ENCODE results near the gene MPND. TPM values are rescaled to one million over a fixed set of nuclear protein-coding genes. Genes with fewer than 3 reads are reported as not detected.

Gene MPND
- total and polyA plus RNA-seq, 11 donors, result 8.2 to 23.7 (median 19.0) TPM

DNA sequence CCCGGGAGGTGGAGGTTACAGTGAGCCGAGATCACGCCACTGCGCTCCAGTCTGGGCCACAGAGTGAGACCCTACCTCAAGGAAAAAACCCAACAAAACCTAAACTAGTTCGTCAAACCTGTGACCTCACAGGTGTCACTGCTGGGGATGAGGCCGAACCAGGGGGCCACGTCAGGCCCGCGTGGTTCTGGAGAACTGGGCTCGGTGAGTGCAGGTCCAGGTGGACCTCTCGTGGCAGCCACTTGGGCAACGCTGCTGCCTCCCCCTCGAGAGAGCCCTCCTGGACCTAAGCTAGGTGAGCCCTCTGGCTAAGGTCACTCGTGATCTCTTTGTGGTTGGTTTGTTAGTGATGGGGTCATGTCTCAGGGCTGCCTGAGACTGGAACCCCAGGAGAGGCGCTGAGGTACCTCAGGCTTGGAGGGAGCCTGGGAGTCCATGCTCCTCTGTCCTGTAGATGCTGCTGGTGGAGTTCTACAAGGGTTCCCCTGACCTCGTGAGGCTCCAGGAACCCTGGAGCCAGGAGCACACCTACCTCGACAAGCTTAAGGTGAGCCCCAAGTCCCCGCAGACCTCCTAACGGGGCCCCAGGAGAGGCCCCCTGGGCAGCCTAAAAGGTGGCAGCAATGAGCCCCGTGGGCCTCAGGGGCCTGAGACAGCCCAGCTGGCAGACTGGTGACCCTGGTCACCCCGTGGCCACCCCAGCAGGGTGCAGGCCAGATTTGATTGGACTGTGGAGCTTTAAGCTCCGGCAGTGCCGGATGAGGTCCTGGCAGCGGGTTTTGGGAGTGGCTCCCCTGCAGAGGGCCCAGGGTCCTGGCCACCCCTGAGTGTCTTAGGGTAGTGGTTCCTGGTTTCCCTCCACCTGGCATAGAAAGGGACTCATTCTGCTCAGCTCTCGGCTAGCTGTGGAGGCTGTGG is 15.6 kb downstream of the MPND start:
- Histone ChIP-seq H3K4me3 (no peak overlapping the region), H3K36me3 (peaks cover 0 to 64% (median 48%) of the 10 kb centered on the region in 9 donors), H3K27ac (no peak overlapping the region), H3K9me3 (no peaks in the 10 kb centered on the region), H3K4me1 (no peaks in the 10 kb centered on the region), H3K27me3 (no peaks in the 10 kb centered on the region)
- DNase-seq (peak in 1 of 5 donors; percentile 20), ATAC-seq (no peak)
- TF ChIP-seq POLR2A (IDR thresholded peaks at IDR 0.05), result no peak
- TF ChIP-seq, protein P1, sequence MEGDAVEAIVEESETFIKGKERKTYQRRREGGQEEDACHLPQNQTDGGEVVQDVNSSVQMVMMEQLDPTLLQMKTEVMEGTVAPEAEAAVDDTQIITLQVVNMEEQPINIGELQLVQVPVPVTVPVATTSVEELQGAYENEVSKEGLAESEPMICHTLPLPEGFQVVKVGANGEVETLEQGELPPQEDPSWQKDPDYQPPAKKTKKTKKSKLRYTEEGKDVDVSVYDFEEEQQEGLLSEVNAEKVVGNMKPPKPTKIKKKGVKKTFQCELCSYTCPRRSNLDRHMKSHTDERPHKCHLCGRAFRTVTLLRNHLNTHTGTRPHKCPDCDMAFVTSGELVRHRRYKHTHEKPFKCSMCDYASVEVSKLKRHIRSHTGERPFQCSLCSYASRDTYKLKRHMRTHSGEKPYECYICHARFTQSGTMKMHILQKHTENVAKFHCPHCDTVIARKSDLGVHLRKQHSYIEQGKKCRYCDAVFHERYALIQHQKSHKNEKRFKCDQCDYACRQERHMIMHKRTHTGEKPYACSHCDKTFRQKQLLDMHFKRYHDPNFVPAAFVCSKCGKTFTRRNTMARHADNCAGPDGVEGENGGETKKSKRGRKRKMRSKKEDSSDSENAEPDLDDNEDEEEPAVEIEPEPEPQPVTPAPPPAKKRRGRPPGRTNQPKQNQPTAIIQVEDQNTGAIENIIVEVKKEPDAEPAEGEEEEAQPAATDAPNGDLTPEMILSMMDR (IDR thresholded peaks at IDR 0.05), result no peak
- 84 to 94% (median 91%) methylated on average over 9 to 25 of the region's 25 CpGs for WGBS, 4 donors
- intact Hi-C loops (cut with DNase I), result loop anchor here in 1 of 10 donors (10.0 kb wide), 1 partner anchor 94 kb away; no protein-coding TSS in a partner anchor

DNA sequence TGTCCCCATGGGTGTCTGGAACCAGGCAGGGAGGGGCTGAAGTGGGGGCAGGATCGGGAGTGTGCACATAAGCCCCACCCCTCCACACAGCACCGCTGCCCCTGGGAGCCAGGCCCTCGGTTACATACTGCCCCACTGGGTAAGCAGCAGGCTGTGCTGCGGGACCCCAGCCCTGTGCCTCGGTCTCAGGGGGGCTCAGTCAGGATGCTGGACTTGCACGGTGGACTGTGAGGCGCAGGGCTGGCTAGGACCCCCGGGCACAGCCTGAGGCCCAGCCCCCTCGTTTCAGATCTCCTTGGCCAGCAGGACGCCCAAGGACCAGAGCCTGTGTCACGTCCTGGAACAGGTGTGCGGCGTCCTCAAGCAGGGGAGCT is 16.3 kb downstream of the MPND start:
- Histone ChIP-seq H3K27me3 (no peaks in the 10 kb centered on the region), H3K4me3 (no peak overlapping the region), H3K9me3 (no peaks in the 10 kb centered on the region), H3K27ac (no peak overlapping the region), H3K36me3 (peaks cover 0 to 69% (median 50%) of the 10 kb centered on the region in 9 donors), H3K4me1 (no peaks in the 10 kb centered on the region)
- DNase-seq (no peak), ATAC-seq (peak in 1 of 4 donors; percentile 3)
- TF ChIP-seq POLR2A (IDR thresholded peaks at IDR 0.05), result no peak
- TF ChIP-seq, protein P1 (IDR thresholded peaks at IDR 0.05), result no peak
- 81 to 95% (median 87%) methylated on average over 5 to 13 of the region's 13 CpGs for WGBS, 4 donors
- intact Hi-C loops (cut with DNase I), result loop anchor here in 1 of 10 donors (10.0 kb wide), 1 partner anchor 95 kb away; no protein-coding TSS in a partner anchor

DNA sequence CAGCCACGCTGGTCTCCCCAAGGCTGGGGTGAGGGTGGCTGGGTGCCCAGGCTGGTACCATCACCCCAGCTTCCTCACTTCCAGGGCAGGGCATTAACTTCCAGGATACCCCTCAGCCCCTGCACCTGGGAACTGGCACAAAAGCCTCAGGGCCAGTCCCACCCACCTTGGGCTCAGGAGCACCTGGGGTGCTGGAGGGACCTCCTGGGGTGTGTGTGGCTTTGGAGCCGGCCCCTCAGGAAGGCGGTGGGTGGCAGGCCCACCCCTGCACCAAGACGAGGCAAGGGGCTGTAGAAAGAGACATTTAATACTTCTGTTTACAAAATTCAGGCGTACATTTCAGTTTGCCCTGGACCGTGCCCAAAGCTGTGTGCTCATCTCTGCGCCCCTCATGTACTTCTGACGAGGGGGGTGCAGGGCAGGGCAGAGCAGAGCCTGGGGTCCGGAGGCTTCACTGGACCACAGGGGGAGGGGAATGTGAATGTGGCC is 16.8 kb downstream of the MPND start:
- peaks cover 0 to 73% (median 52%) of the 10 kb centered on the region in 9 donors for H3K36me3 ChIP-seq
- H3K9me3 ChIP-seq, result no peaks in the 10 kb centered on the region
- 86 to 95% (median 88%) methylated on average over 9 of the region's 9 CpGs for WGBS, 4 donors
- ATAC-seq (no peak), DNase-seq (no peak)
- H3K4me1 ChIP-seq, result no peaks in the 10 kb centered on the region
- TF ChIP-seq, protein P1 (IDR thresholded peaks at IDR 0.05), result no peak
- no peak for TF ChIP-seq POLR2A (IDR thresholded peaks at IDR 0.05)
- H3K27ac ChIP-seq, result no peak overlapping the region
- H3K27me3 ChIP-seq, result no peaks in the 10 kb centered on the region
- no peak overlapping the region for H3K4me3 ChIP-seq
- intact Hi-C loops (cut with DNase I), result no loop called here

DNA sequence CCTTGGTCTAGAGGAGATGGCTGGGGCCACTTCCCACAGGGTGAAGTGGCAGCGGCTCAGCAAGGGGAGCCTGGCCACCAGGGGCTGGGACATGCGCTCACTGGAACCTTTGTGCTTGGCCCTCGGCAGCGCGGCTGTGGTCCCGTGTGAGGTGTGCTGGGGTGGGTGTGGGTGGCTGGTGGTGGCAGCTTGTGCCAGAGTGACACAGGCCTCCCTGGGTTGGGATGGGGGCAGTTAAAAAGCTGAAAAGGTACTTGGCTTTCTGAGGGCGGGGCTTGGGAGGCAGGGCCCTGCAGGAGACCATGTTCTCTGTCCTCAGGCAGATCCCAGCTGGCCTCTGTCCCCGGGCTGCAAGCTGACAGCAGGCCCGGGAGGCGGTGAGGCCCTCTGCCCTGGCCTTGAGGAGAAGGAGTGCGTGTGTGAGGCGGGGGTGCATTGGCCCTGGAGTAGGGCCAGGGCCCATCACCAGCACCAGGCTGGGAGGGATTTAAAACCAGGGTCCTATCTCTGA is 17.3 kb downstream of the MPND start:
- Histone ChIP-seq H3K4me1 (no peaks in the 10 kb centered on the region), H3K36me3 (peaks cover 0 to 78% (median 58%) of the 10 kb centered on the region in 9 donors), H3K27ac (no peak overlapping the region), H3K9me3 (no peaks in the 10 kb centered on the region), H3K4me3 (no peak overlapping the region), H3K27me3 (no peaks in the 10 kb centered on the region)
- intact Hi-C loops (cut with DNase I), result no loop called here
- no peak for TF ChIP-seq POLR2A (IDR thresholded peaks at IDR 0.05)
- TF ChIP-seq, protein P1 (IDR thresholded peaks at IDR 0.05), result no peak
- no peak for DNase-seq
- ATAC-seq, result no peak
- 77 to 89% (median 79%) methylated on average over 10 to 12 of the region's 12 CpGs for WGBS, 4 donors

Data from heart left ventricle (tissue), 16 donors.